NOMO-1 (cell line): Measurements from ENCODE around the gene FAM72A.
A peak's percentile ranks its signal among the peaks of the same experiment; 100 is the strongest.
"Not testable (repeated sequence)": the region's sequence is repeated elsewhere in the genome, so short reads cannot be mapped to it uniquely, and the experiment has no call there.

Experiments used
- DNase-seq, 2 experiments: peaks; one replicate each; lab custom pipeline; 2025; ENCODE audit not compliant: unreplicated experiment in 2 of 2; lab: John Stamatoyannopoulos, UW

FAM72A gene

GRCh38 chr1:206202789-206203363, at the start of gene FAM72A:
TSS of gene FAM72A (minus strand) at chr1:206202839. CDS start at chr1:206202025, 814 bp downstream.
- peak; percentile 97 to 99 for DNase-seq

- not testable (repeated sequence) for DNase-seq
Measured at GRCh38 chr1:206250953-206251681, 48.5 kb upstream of the FAM72A start.

- DNase-seq, result not testable (repeated sequence)
Measured at GRCh38 chr1:206246129-206246886, 43.7 kb upstream of the FAM72A start.

- DNase-seq, result not testable (repeated sequence)
Measured at GRCh38 chr1:206245479-206245878, 42.8 kb upstream of the FAM72A start.

GRCh38 chr1:206243335-206243734, 40.7 kb upstream of the FAM72A start:
- DNase-seq, result peak in 1 of 2 experiments; percentile 69

GRCh38 chr1:206240288-206240687, 37.6 kb upstream of the FAM72A start:
- peak in 1 of 2 experiments; percentile 45 for DNase-seq

GRCh38 chr1:206235190-206235589, 32.6 kb upstream of the FAM72A start:
- DNase-seq, result not testable (repeated sequence)

- DNase-seq, result not testable (repeated sequence)
Measured at GRCh38 chr1:206234189-206234916, 31.7 kb upstream of the FAM72A start.

GRCh38 chr1:206232970-206233645, 30.5 kb upstream of the FAM72A start:
- DNase-seq, result not testable (repeated sequence)

- not testable (repeated sequence) for DNase-seq
Measured at GRCh38 chr1:206231989-206232388, 29.4 kb upstream of the FAM72A start.

GRCh38 chr1:206229286-206229685, 26.6 kb upstream of the FAM72A start:
- not testable (repeated sequence) for DNase-seq

GRCh38 chr1:206226886-206227285, 24.2 kb upstream of the FAM72A start:
- not testable (repeated sequence) for DNase-seq

- DNase-seq, result not testable (repeated sequence)
Measured at GRCh38 chr1:206225386-206225785, 22.7 kb upstream of the FAM72A start.

- DNase-seq, result not testable (repeated sequence)
Measured at GRCh38 chr1:206224190-206224776, 21.6 kb upstream of the FAM72A start.

GRCh38 chr1:206221585-206221984, 18.9 kb upstream of the FAM72A start:
- not testable (repeated sequence) for DNase-seq

GRCh38 chr1:206220332-206221000, 17.8 kb upstream of the FAM72A start:
- DNase-seq, result peak in 1 of 2 experiments; percentile 23

- not testable (repeated sequence) for DNase-seq
Measured at GRCh38 chr1:206219514-206220331, 17.1 kb upstream of the FAM72A start.

- DNase-seq, result not testable (repeated sequence)
Measured at GRCh38 chr1:206218765-206219164, 16.1 kb upstream of the FAM72A start.
